ENCODE data around the gene PTTG1. TPM values are rescaled to one million over a fixed set of nuclear protein-coding genes. Genes with fewer than 3 reads are reported as not detected.

PTTG1 gene
- total and polyA plus RNA-seq, 2 donors (not counting 1 experiment from before 2014, with no cell fraction given): 8.1 to 15.4 TPM

- H2AFZ ChIP-seq (ENCODE audit: insufficient read depth, low read depth, low read length, poor library complexity, severe bottlenecking): no peak overlapping the region
- no peaks in the 10 kb centered on the region for H3K36me3 ChIP-seq (replicated peaks in 1 of 2; ENCODE audit: control extremely low read depth in 1 of 2, control insufficient read depth in 1 of 2, extremely low read depth in 1 of 2, insufficient read depth in 2 of 2, low read length in 1 of 2)
- Mint-ChIP-seq H3K4me1 (peaks cover 10% of the 10 kb centered on the region), H3K9me3 (ENCODE audit: insufficient read depth) (no peaks in the 10 kb centered on the region), H3K27ac (no peak overlapping the region), H3K4me3 (no peak overlapping the region), H3K27me3 (no peaks in the 10 kb centered on the region)
- peaks cover 2 to 5% of the 10 kb centered on the region in 2 donors for H3K4me1 ChIP-seq (ENCODE audit: control insufficient read depth in 2 of 2, insufficient read depth in 2 of 2, low read length in 2 of 2)
- 100% methylated on average over 1 of the region's 1 CpG for WGBS (ENCODE audit: insufficient coverage)
- DNase-seq (no peak), ATAC-seq (ENCODE audit: low read depth) (no peak)
- H3K4me2 ChIP-seq (replicated peaks; ENCODE audit: low read depth, low read length, poor library complexity, severe bottlenecking): no peak overlapping the region
- H3K79me2 ChIP-seq (ENCODE audit: control insufficient read depth, insufficient read depth, low read length): no peaks in the 10 kb centered on the region
- H3K27me3 ChIP-seq (replicated peaks in 1 of 4; ENCODE audit: control extremely low read depth in 1 of 4, control insufficient read depth in 3 of 4, insufficient read depth in 4 of 4, low read length in 3 of 4): peaks cover 0 to under 1% (median 0%) of the 10 kb centered on the region in 4 experiments
- CTCF ChIA-PET: interaction anchor here (0.7 to 2.5 kb wide), 2 partner anchors 10 to 98 kb away, joined by 5 to 24 read pairs; no protein-coding TSS in a partner anchor
- intact Hi-C loops (cut with micrococcal nuclease): no loop called here
- no peak overlapping the region for H3K27ac ChIP-seq (ENCODE audit: low read length in 2 of 2)
- H4K20me1 ChIP-seq (ENCODE audit: control insufficient read depth, insufficient read depth, low read length, poor library complexity, severe bottlenecking): no peaks in the 10 kb centered on the region
- POLR2A ChIA-PET: interaction anchor here (0.7 kb wide), 1 partner anchor 721 kb away, joined by 3 read pairs; no protein-coding TSS in a partner anchor
- TF ChIP-seq EZH2 (IDR thresholded peaks at IDR 0.05; ENCODE audit: borderline replicate concordance, insufficient read depth, low read depth, low read length, poor library complexity, severe bottlenecking): no peak
- TF ChIP-seq CTCF (IDR thresholded peaks at IDR 0.05): no peak
- H3K4me3 ChIP-seq (ENCODE audit: control extremely low read depth in 1 of 5, extremely low read depth in 1 of 5, insufficient read depth in 1 of 5, low read depth in 2 of 5, low read length in 4 of 5): no peak overlapping the region
- H3K9me3 ChIP-seq (ENCODE audit: control extremely low read depth in 1 of 3, control insufficient read depth in 2 of 3, insufficient read depth in 1 of 3, low read length in 2 of 3): no peaks in the 10 kb centered on the region
- H3K9ac ChIP-seq (ENCODE audit: low read length): no peak overlapping the region
Observed at GRCh38 chr5:160448886-160449285, 27.2 kb downstream of the PTTG1 start.

- TF ChIP-seq EZH2 (IDR thresholded peaks at IDR 0.05; ENCODE audit: borderline replicate concordance, insufficient read depth, low read depth, low read length, poor library complexity, severe bottlenecking) (no peak), CTCF (IDR thresholded peaks at IDR 0.05) (no peak)
- Mint-ChIP-seq H3K4me1 (peaks cover 10% of the 10 kb centered on the region), H3K27me3 (no peaks in the 10 kb centered on the region), H3K9me3 (ENCODE audit: insufficient read depth) (no peaks in the 10 kb centered on the region), H3K4me3 (no peak overlapping the region), H3K27ac (no peak overlapping the region)
- H3K27ac ChIP-seq (ENCODE audit: low read length in 2 of 2): no peak overlapping the region
- no peaks in the 10 kb centered on the region for H3K79me2 ChIP-seq (ENCODE audit: control insufficient read depth, insufficient read depth, low read length)
- WGBS (ENCODE audit: insufficient coverage): no CpG with 5 or more reads among the region's 3 CpGs
- no peak for DNase-seq
- POLR2A ChIA-PET: interaction anchor here (0.7 kb wide), 1 partner anchor 720 kb away, joined by 3 read pairs; no protein-coding TSS in a partner anchor
- H3K4me1 ChIP-seq (ENCODE audit: control insufficient read depth in 2 of 2, insufficient read depth in 2 of 2, low read length in 2 of 2): peaks cover 2 to 5% of the 10 kb centered on the region in 2 donors
- ATAC-seq (ENCODE audit: low read depth): no peak
- H3K9me3 ChIP-seq (ENCODE audit: control extremely low read depth in 1 of 3, control insufficient read depth in 2 of 3, insufficient read depth in 1 of 3, low read length in 2 of 3): no peaks in the 10 kb centered on the region
- H4K20me1 ChIP-seq (ENCODE audit: control insufficient read depth, insufficient read depth, low read length, poor library complexity, severe bottlenecking): no peaks in the 10 kb centered on the region
- CTCF ChIA-PET: interaction anchor here (0.7 to 2.5 kb wide), 2 partner anchors 10 to 99 kb away, joined by 5 to 24 read pairs; no protein-coding TSS in a partner anchor
- H3K27me3 ChIP-seq (replicated peaks in 1 of 4; ENCODE audit: control extremely low read depth in 1 of 4, control insufficient read depth in 3 of 4, insufficient read depth in 4 of 4, low read length in 3 of 4): peaks cover 0 to 6% (median 0%) of the 10 kb centered on the region in 4 experiments
- H3K9ac ChIP-seq (ENCODE audit: low read length): no peak overlapping the region
- intact Hi-C loops (cut with micrococcal nuclease): no loop called here
- H2AFZ ChIP-seq (ENCODE audit: insufficient read depth, low read depth, low read length, poor library complexity, severe bottlenecking): no peak overlapping the region
- no peak overlapping the region for H3K4me2 ChIP-seq (replicated peaks; ENCODE audit: low read depth, low read length, poor library complexity, severe bottlenecking)
- no peak overlapping the region for H3K4me3 ChIP-seq (ENCODE audit: control extremely low read depth in 1 of 5, extremely low read depth in 1 of 5, insufficient read depth in 1 of 5, low read depth in 2 of 5, low read length in 4 of 5)
- no peaks in the 10 kb centered on the region for H3K36me3 ChIP-seq (replicated peaks in 1 of 2; ENCODE audit: control extremely low read depth in 1 of 2, control insufficient read depth in 1 of 2, extremely low read depth in 1 of 2, insufficient read depth in 2 of 2, low read length in 1 of 2)
Observed at GRCh38 chr5:160449458-160449857, 27.8 kb downstream of the PTTG1 start.

Measured in B cell (primary cell).